HepG2 (cell line): ENCODE results near the gene MRPL51. TPM values are rescaled to one million over a fixed set of nuclear protein-coding genes. Genes with fewer than 3 reads are reported as not detected.
A peak's percentile ranks its signal among the peaks of the same experiment; 100 is the strongest.

Source experiments
- KDM2A ChIP-seq: sonication (generic); formaldehyde crosslinking; IDR thresholded peaks from 2 replicates; pipeline ENCODE4 v1.4.0; 2020; ENCODE audit warnings: low read depth, missing genetic modification reagents, borderline replicate concordance
- KLF16 ChIP-seq, 2 experiments: sonication (generic) in 1 of 2; formaldehyde crosslinking in 1 of 2; IDR thresholded peaks; 2 replicates each; pipeline versions ENCODE4 v1.6.1 to v1.8.0; 2016 to 2023; ENCODE audit warnings: missing genetic modification reagents in 2 of 2, missing compliant biosample characterization in 1 of 2
- MEIS2 ChIP-seq: sonication (generic); formaldehyde crosslinking; IDR thresholded peaks from 2 replicates; pipeline ENCODE4 v1.9.0; 2021; ENCODE audit warnings: mild to moderate bottlenecking, missing genetic modification reagents
- MXD1 ChIP-seq: sonication (generic); formaldehyde crosslinking; IDR thresholded peaks from 2 replicates; pipeline ENCODE4 v1.4.0; 2020; ENCODE audit warnings: mild to moderate bottlenecking, missing genetic modification reagents
- NFAT5 ChIP-seq: sonication (generic); formaldehyde crosslinking; IDR thresholded peaks from 2 replicates; pipeline ENCODE4 v1.4.0; 2020; ENCODE audit warnings: missing genetic modification reagents
- RBAK ChIP-seq: sonication (generic); formaldehyde crosslinking; IDR thresholded peaks from 2 replicates; pipeline ENCODE4 v1.5.1; 2020; ENCODE audit warnings: mild to moderate bottlenecking, missing genetic modification reagents
- REPIN1 ChIP-seq: sonication (generic); formaldehyde crosslinking; IDR thresholded peaks from 2 replicates; pipeline ENCODE4 v1.8.0; 2022; ENCODE audit warnings: missing genetic modification reagents, low read depth, mild to moderate bottlenecking, borderline replicate concordance
- TCF7 ChIP-seq: sonication (generic); IDR thresholded peaks from 2 replicates; pipeline ENCODE4 v1.6.1; 2016; ENCODE audit warnings: antibody characterized with exemption, low read depth
- ZEB1 ChIP-seq: IDR thresholded peaks from 2 replicates; pipeline ENCODE4 v1.6.1; 2012; ENCODE audit warnings: mild to moderate bottlenecking, low read depth, inconsistent platforms; ENCODE audit not compliant: insufficient replicate concordance
- ZNF225 ChIP-seq: sonication (generic); formaldehyde crosslinking; IDR thresholded peaks from 2 replicates; pipeline ENCODE4 v1.4.0; 2020; ENCODE audit warnings: mild to moderate bottlenecking, missing genetic modification reagents
- ZNF264 ChIP-seq: sonication (generic); formaldehyde crosslinking; IDR thresholded peaks from 2 replicates; pipeline ENCODE4 v1.4.0; 2020; ENCODE audit warnings: missing genetic modification reagents
- ZSCAN12 ChIP-seq: sonication (generic); formaldehyde crosslinking; IDR thresholded peaks from 2 replicates; pipeline ENCODE4 v1.9.0; 2021; ENCODE audit warnings: mild to moderate bottlenecking, missing genetic modification reagents
- ZSCAN9 ChIP-seq: IDR thresholded peaks from 2 replicates; pipeline ENCODE4 v1.6.1; 2016; ENCODE audit warnings: borderline replicate concordance
- polyA plus RNA-seq, 8 experiments: library from polyadenylated mRNA; depleted of rRNA in 3 of 8; stranded (reverse) in 7 of 8; unstranded in 1 of 8; fragments of >200 nt; fragmentation: Illumina TruSeq in 4 of 8; extraction: Trizol in 4 of 8; gene quantifications; 2 replicates each; pipeline versions ENCODE4 v1.2.1 to v1.2.3, GENCODE V29; 2011 to 2016; ENCODE audit warnings: low read depth in 4 of 8, missing spikeins in 1 of 8, mixed read lengths in 1 of 8; ENCODE audit not compliant: insufficient read depth in 1 of 8
- total RNA-seq, 5 experiments: library from RNA; depleted of rRNA; stranded (reverse); fragments of >200 nt; fragmentation: Illumina TruSeq; extraction: Trizol; gene quantifications; 2 replicates each; pipeline ENCODE4 v1.2.3, GENCODE V29; 2016; ENCODE audit warnings: low read depth in 1 of 5
- TF ChIP-seq, protein P1 (sequence below): sonication (generic); formaldehyde crosslinking; IDR thresholded peaks from 2 replicates; pipeline ENCODE4 v1.9.0; 2021; ENCODE audit warnings: mild to moderate bottlenecking, missing genetic modification reagents

Gene MRPL51
- total and polyA plus RNA-seq, 2 of the 13 experiments (the other 11 are each of a cell fraction or from before 2014, with no cell fraction given): 64.8 to 278 TPM

- TF ChIP-seq MEIS2 (CRISPR knock-in tag) (peak; percentile 50; the same call in 1 of the 2 replicates), ZSCAN9 (CRISPR knock-in tag) (0 out of 2 replicates have a peak, but pooled peaks have one; percentile 2), TCF7 (peak; percentile 20; the same call in 1 of the 2 replicates), ZNF264 (CRISPR knock-in tag) (0 out of 2 replicates have a peak, but pooled peaks have one; percentile 55), KLF16 (CRISPR knock-in tag; IDR thresholded peaks at IDR 0.05) (no peak), KDM2A (CRISPR knock-in tag) (peak; percentile 62), REPIN1 (CRISPR knock-in tag) (peak; percentile 33; the same call in 1 of the 2 replicates), RBAK (CRISPR knock-in tag) (no peak), MXD1 (CRISPR knock-in tag) (peak; percentile 53; the same call in 1 of the 2 replicates), ZSCAN12 (CRISPR knock-in tag) (0 out of 2 replicates have a peak, but pooled peaks have one; percentile 15), NFAT5 (0 out of 2 replicates have a peak, but pooled peaks have one; percentile 48), ZNF225 (CRISPR knock-in tag) (no peak), ZEB1 (peak; percentile 56)
- TF ChIP-seq, protein P1, sequence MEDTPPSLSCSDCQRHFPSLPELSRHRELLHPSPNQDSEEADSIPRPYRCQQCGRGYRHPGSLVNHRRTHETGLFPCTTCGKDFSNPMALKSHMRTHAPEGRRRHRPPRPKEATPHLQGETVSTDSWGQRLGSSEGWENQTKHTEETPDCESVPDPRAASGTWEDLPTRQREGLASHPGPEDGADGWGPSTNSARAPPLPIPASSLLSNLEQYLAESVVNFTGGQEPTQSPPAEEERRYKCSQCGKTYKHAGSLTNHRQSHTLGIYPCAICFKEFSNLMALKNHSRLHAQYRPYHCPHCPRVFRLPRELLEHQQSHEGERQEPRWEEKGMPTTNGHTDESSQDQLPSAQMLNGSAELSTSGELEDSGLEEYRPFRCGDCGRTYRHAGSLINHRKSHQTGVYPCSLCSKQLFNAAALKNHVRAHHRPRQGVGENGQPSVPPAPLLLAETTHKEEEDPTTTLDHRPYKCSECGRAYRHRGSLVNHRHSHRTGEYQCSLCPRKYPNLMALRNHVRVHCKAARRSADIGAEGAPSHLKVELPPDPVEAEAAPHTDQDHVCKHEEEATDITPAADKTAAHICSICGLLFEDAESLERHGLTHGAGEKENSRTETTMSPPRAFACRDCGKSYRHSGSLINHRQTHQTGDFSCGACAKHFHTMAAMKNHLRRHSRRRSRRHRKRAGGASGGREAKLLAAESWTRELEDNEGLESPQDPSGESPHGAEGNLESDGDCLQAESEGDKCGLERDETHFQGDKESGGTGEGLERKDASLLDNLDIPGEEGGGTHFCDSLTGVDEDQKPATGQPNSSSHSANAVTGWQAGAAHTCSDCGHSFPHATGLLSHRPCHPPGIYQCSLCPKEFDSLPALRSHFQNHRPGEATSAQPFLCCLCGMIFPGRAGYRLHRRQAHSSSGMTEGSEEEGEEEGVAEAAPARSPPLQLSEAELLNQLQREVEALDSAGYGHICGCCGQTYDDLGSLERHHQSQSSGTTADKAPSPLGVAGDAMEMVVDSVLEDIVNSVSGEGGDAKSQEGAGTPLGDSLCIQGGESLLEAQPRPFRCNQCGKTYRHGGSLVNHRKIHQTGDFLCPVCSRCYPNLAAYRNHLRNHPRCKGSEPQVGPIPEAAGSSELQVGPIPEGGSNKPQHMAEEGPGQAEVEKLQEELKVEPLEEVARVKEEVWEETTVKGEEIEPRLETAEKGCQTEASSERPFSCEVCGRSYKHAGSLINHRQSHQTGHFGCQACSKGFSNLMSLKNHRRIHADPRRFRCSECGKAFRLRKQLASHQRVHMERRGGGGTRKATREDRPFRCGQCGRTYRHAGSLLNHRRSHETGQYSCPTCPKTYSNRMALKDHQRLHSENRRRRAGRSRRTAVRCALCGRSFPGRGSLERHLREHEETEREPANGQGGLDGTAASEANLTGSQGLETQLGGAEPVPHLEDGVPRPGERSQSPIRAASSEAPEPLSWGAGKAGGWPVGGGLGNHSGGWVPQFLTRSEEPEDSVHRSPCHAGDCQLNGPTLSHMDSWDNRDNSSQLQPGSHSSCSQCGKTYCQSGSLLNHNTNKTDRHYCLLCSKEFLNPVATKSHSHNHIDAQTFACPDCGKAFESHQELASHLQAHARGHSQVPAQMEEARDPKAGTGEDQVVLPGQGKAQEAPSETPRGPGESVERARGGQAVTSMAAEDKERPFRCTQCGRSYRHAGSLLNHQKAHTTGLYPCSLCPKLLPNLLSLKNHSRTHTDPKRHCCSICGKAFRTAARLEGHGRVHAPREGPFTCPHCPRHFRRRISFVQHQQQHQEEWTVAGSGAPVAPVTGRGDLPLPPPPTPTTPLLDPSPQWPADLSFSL: no peak; the same call in 1 of the 2 replicates
Measured at GRCh38 chr12:6532051-6532926, 39.2 kb upstream of the MRPL51 start (continued).
